ENCODE data around the gene DUOXA1.

DUOXA1 gene

DNA sequence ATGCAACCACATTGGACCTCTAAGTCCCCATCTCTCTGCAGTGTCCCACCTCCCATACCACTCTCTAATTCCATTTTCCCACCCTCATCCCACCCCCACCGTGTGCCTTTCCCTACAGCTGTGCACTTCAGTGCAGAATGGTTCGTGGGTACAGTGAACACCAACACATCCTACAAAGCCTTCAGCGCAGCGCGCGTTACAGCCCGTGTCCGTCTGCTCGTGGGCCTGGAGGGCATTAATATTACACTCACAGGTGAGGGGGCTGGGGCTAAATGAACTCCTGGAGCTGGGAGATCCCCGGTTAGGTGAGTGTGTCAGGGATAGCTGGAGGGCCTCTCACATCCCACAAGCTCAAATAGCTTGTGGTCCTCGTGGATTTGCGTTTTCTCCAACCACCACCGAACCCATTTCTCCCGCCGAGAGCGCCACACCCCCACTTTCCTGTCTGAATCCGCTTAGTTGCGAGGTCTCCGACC, 13.6 kb downstream of the DUOXA1 start:
- TF ChIP-seq TAF1 (IDR thresholded peaks at IDR 0.05; ENCODE audit: borderline replicate concordance, insufficient read depth, low read length) (no peak), FOXP2 (optimal IDR thresholded peaks at IDR 0.05; ENCODE audit: borderline replicate concordance, extremely low read depth, extremely low read length, insufficient read depth) (no peak), POLR2AphosphoS5 (IDR thresholded peaks at IDR 0.05; ENCODE audit: low read depth, low read length) (no peak), SIN3A (IDR thresholded peaks at IDR 0.05; ENCODE audit: borderline replicate concordance, insufficient read depth, low read length) (no peak)
- TF ChIP-seq, protein P1, sequence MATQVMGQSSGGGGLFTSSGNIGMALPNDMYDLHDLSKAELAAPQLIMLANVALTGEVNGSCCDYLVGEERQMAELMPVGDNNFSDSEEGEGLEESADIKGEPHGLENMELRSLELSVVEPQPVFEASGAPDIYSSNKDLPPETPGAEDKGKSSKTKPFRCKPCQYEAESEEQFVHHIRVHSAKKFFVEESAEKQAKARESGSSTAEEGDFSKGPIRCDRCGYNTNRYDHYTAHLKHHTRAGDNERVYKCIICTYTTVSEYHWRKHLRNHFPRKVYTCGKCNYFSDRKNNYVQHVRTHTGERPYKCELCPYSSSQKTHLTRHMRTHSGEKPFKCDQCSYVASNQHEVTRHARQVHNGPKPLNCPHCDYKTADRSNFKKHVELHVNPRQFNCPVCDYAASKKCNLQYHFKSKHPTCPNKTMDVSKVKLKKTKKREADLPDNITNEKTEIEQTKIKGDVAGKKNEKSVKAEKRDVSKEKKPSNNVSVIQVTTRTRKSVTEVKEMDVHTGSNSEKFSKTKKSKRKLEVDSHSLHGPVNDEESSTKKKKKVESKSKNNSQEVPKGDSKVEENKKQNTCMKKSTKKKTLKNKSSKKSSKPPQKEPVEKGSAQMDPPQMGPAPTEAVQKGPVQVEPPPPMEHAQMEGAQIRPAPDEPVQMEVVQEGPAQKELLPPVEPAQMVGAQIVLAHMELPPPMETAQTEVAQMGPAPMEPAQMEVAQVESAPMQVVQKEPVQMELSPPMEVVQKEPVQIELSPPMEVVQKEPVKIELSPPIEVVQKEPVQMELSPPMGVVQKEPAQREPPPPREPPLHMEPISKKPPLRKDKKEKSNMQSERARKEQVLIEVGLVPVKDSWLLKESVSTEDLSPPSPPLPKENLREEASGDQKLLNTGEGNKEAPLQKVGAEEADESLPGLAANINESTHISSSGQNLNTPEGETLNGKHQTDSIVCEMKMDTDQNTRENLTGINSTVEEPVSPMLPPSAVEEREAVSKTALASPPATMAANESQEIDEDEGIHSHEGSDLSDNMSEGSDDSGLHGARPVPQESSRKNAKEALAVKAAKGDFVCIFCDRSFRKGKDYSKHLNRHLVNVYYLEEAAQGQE (IDR thresholded peaks at IDR 0.05; ENCODE audit: insufficient read depth in 1 of 2, low read depth in 2 of 2, low read length in 2 of 2) = no peak

DNA sequence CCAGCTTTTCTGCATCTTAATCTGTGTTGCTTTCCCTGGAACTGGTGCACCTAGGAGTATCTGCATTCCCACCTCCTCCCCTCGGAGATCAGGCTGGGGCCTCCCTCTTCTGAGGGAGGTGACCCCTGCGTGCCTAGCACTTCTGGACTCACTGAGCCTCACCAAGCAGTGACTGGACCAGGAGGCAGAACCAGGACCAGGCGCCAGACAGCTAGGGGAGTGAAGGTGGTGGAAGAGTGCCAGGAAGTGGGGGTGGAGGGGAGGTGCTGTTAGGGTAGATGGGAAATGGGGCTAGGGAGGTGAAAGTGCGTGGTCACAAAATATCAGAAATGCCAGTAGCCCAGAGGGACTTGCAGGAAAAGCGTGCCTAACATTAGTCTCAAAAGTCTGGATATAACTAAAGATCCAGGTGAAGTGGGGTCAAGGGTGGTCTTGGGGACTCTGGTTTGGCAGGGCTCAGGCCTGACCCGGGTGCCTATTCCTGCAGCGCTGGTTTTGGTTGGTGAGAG, 14.3 kb downstream of the DUOXA1 start:
- TF ChIP-seq, protein P1 (IDR thresholded peaks at IDR 0.05; ENCODE audit: insufficient read depth in 1 of 2, low read depth in 2 of 2, low read length in 2 of 2) = no peak
- TF ChIP-seq SIN3A (IDR thresholded peaks at IDR 0.05; ENCODE audit: borderline replicate concordance, insufficient read depth, low read length) = no peak
- no peak for TF ChIP-seq TAF1 (IDR thresholded peaks at IDR 0.05; ENCODE audit: borderline replicate concordance, insufficient read depth, low read length)
- TF ChIP-seq FOXP2 (optimal IDR thresholded peaks at IDR 0.05; ENCODE audit: borderline replicate concordance, extremely low read depth, extremely low read length, insufficient read depth) = no peak
- TF ChIP-seq POLR2AphosphoS5 (IDR thresholded peaks at IDR 0.05; ENCODE audit: low read depth, low read length) = no peak

DNA sequence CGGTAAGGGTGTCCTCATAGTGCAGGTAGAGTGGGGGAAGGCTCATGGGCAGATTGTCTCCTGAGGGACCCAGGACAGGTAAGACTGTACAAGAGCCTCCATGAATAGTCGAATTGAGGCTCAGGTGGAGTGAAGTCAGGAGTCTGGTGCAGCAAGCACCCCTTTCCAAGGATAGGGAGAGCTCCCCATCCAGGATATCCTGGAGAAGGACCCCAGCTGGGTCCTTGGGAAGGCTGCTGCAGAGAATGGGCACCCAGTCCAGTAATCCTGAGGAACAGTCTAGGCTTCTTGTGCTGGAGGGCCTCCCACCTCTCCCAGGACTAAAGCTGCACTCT, 15.0 kb downstream of the DUOXA1 start:
- no peak for TF ChIP-seq SIN3A (IDR thresholded peaks at IDR 0.05; ENCODE audit: borderline replicate concordance, insufficient read depth, low read length)
- TF ChIP-seq FOXP2 (optimal IDR thresholded peaks at IDR 0.05; ENCODE audit: borderline replicate concordance, extremely low read depth, extremely low read length, insufficient read depth) = no peak
- TF ChIP-seq, protein P1 (IDR thresholded peaks at IDR 0.05; ENCODE audit: insufficient read depth in 1 of 2, low read depth in 2 of 2, low read length in 2 of 2) = no peak
- no peak for TF ChIP-seq TAF1 (IDR thresholded peaks at IDR 0.05; ENCODE audit: borderline replicate concordance, insufficient read depth, low read length)
- TF ChIP-seq POLR2AphosphoS5 (IDR thresholded peaks at IDR 0.05; ENCODE audit: low read depth, low read length) = no peak

DNA sequence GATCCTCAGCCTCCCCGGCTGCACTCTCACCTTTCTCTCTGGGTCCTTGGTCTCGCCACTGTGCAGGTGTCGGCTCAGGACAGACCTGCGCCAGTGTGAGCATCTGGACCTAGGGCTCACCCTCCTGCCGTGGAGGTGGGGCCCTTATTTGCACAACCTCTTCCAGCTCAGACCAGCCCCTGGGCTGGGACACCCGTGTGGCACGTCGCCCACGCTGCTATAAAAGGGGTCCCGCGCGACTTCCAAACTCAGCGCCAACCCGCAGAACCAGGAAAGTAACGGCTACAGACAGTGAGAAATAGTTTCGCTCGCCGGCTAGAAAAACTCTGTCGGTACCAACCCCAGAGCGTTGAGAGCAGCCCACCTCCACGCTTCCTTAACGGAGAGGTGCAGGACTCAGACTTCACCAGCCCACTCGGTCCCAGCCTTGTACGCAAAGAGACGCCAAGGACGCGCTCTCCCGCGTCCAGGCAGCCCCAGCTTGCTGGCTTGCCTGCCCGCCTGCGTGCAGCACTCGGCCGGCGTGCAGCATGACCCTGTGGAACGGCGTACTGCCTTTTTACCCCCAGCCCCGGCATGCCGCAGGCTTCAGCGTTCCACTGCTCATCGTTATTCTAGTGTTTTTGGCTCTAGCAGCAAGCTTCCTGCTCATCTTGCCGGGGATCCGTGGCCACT, 15.5 kb downstream of the DUOXA1 start, which contains the start of the genes DUOX2 and DUOXA2:
Gene DUOX2, minus strand, starts transcription at position 97 of the 675 bp plus-strand sequence. CDS start 761 bp downstream, outside the sequence.
Gene DUOXA2, plus strand, starts transcription at position 251 of the 675 bp plus-strand sequence. Its CDS starts 280 bp downstream, at position 531.
- TF ChIP-seq POLR2AphosphoS5 (IDR thresholded peaks at IDR 0.05; ENCODE audit: low read depth, low read length) = no peak
- TF ChIP-seq, protein P1 (IDR thresholded peaks at IDR 0.05; ENCODE audit: insufficient read depth in 1 of 2, low read depth in 2 of 2, low read length in 2 of 2) = no peak
